Skin epidermis (tissue), 12 donors: ENCODE results near the gene RANBP17.
"Not testable (repeated sequence)": the region's sequence is repeated elsewhere in the genome, so short reads cannot be mapped to it uniquely, and the experiment has no call there.

Experiments used
- H3K27ac ChIP-seq, 21 experiments: fragments of 200-600 bp; sonication (generic) in 11 of 21; one replicate each; pipeline ENCODE4 v1.5.0; 2020; ENCODE audit warnings: mild to moderate bottlenecking in 3 of 21, inconsistent platforms in 2 of 21, moderate library complexity in 2 of 21
- H3K4me3 ChIP-seq, 7 experiments: fragments of 200-600 bp; sonication (generic) in 2 of 7; one replicate each; pipeline ENCODE4 v1.5.0; 2020; ENCODE audit warnings: inconsistent platforms in 2 of 7, mild to moderate bottlenecking in 2 of 7, moderate library complexity in 1 of 7

Gene RANBP17

DNA sequence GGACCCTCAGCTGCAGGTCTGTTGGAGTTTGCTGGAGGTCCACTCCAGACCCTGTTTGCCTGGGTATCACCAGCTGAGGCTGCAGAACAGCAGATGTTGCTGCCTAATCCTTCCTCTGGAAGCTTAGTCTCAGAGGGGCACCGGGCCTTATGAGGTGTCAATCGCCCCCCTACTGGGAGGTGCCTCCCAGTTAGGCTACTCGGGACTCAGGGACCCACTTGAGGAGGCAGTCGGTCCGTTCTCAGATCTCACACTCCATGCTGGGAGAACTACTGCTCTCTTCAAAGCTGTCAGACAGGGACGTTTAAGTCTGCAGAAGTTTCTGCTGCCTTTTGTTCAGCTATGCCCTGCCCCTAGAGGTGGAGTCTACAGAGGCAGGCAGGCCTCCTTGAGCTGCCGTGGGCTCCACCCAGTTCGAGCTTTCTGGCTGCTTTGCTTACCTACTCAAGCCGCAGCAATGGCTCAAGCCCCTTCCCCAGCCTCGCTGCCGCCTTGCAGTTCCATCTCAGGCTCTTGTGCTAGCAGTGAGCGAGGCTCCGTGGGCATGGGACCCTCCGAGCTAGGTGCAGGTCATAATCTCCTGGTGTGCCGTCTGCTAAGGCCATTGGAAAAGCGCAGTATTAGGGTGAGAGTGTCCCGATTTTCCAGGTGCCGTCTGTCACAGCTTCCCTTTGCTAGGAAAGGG is 73.9 kb downstream of the RANBP17 start:
- H3K4me3 ChIP-seq, H3K27ac ChIP-seq: not testable (repeated sequence)

DNA sequence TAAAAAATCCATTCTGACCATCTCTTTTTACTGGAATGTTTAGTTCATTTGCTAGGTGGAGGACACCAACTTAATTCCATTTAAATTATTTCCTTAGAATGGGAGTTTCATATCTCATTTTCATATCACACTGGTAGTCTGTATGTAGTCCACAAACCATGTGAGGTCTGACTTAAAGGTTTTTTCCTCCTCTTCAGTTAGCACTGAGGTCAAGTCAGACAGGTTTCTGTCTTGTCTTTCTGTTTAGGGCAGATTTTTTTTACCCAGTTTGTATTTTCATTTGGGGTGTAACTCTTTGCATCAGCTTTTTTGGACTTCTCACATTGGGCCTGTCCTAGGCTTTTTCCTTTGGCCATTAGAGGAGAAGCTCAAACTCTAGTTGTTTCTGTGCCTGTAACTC is 75.3 kb downstream of the RANBP17 start:
- no peak overlapping the region for H3K4me3 ChIP-seq
- no peak overlapping the region for H3K27ac ChIP-seq

DNA sequence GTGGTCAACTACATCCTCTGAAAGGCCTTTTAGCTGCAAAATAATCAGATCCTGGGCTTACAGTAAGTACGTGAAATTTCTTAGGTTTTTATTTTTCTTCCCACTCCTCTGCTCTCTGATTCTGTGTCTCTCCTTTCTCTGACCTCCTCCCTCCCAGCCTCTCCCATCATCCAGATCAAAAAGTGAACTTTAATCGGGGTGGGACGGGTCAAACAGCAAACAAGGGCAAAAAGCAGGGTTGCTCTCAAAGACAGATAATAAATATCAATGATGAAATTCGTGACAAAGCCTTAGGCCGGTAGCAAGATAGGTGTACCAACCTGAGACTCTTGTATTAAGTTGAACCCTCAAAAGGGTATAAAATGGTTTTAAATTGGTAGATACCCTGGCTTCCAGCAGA is 76.1 kb downstream of the RANBP17 start:
- Histone ChIP-seq H3K4me3 (no peak overlapping the region), H3K27ac (no peak overlapping the region)

DNA sequence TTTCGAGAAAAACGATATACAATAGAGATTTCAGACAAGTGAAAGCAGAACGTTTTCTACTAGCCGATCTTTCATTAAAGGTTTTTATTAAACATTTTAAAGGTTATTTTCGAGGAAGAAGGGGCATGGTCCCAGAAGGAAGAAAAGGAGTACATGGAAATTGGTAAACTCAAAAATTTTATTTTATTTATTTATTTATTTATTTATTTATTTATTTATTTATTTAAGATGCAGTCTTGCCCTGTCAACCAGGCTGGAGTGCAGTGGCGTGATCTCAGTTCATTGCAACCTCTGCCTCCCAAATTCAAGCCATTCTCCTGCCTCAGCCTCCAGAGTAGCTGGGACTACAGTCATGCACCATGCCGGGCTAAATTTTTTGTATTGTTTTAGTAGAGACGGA is 77.4 kb downstream of the RANBP17 start:
- Histone ChIP-seq H3K4me3 (no peak overlapping the region), H3K27ac (no peak overlapping the region)

DNA sequence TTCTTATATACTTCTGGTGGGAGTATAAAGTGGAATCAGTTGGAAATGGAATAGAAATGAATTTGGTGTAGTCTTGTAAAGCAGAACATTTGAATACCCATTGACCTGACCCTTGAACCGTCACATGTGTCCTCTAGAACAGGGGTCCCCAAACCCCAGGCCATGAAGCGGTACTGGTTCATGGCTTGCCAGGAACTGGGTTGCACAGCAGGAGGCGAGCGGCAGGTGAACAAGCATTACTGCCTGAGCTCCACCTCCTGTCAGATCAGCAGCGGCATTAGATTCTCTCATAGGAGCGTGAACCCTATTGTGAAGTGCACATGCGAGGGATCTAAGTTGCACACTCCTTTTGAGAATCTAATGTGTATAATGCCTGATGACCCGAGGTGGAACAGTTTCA is 80.0 kb downstream of the RANBP17 start:
- Histone ChIP-seq H3K4me3 (no peak overlapping the region), H3K27ac (no peak overlapping the region)

DNA sequence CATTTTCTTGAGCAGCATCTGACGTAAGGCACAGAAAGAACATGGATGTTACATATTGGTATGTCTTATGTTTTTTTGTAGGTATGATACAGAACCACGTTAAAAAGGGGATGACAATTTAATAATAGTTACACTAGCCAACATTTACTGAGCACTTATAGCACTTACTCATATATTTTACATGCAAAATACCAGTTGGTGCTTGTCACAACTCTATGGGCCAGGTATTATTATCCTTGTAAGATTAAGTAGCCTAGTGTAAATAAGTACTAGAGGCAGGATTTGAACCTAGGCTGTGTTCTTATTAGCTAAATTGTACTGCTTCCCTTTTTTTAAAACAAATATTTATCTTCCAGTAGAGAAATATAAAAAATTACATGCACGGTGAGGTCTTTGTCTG is 83.5 kb downstream of the RANBP17 start:
- H3K27ac ChIP-seq: no peak overlapping the region
- no peak overlapping the region for H3K4me3 ChIP-seq

DNA sequence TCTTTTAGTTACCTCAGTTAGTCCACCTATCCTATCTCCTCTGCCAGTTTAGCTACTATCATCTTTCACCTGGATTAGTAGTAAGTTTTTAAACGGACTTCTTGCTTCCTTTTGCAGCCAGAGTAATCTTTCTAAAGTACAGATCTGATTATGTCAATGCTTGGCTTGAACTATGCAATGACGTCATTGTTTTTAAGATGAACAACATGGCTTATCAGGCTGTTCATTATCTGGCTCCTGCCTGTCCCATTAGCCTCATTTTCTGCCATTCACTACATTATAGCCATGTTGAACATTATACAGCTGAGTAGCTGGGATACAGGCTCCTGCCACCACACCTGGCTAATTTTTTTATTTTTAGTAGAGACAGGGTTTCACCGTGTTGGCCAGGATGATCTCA is 98.7 kb downstream of the RANBP17 start:
- Histone ChIP-seq H3K27ac (no peak overlapping the region), H3K4me3 (no peak overlapping the region)

DNA sequence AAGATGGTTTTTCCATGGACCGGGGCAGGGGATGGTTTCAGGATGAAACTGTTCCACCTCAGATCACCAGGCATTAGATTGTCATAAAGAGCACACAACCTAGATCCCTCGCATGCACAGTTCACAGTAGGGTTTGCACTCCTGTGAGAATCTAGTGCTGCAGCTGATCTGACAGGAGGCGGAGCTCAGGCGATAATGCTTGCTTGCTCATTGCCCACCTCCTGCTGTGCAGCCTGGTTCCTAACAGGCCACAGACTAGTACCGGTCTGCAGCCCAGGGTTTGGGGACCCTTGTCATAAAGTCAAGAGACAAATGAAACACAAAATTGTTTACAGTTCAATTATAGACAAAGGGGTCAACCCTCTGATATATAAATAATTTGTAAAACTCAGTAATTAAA is 101.7 kb downstream of the RANBP17 start:
- H3K4me3 ChIP-seq: no peak overlapping the region
- no peak overlapping the region for H3K27ac ChIP-seq

DNA sequence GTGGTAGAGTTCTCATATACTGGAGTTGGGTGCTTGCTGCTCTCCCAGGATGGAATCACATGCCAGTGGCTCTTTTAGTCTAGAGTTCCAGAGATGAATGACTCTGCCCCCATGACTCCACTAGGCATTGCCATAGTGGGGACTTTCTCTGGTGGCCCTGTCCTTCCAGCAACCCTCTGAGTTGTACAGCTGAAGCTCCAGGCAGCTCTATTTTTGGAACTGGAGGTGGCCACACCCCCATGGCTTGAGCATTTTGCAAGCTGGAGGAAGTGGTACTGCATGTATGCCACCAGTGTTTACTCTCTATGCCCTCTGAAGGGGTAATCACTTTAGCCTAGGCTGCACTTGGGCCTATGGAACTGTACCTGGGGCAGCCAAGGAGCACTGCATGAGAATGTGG is 112.6 kb downstream of the RANBP17 start:
- no peak overlapping the region for H3K27ac ChIP-seq

DNA sequence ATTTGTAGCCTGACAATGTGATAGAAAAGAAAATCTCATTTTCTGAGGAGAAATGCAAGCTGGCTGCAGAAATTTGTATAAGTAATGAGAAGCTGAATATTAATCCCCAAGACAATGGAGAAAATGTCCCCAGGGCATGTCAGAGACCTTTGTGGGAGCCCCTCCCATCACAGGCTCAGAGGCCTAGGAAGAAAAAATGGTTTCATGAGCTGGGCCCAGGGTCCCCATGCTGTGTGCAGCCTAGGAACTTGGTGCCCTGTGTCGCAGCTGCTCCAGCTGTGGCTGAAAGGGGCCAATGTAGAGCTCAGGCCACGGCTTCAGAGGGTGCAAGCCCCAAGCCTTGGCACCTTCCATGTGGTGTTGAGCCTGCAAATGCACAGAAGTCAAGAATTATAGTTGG is 118.4 kb downstream of the RANBP17 start:
- not testable (repeated sequence) for H3K27ac ChIP-seq, H3K4me3 ChIP-seq

More for the DNA sequence above, 112.6 kb downstream of the RANBP17 start:
- no peak overlapping the region for H3K4me3 ChIP-seq

DNA sequence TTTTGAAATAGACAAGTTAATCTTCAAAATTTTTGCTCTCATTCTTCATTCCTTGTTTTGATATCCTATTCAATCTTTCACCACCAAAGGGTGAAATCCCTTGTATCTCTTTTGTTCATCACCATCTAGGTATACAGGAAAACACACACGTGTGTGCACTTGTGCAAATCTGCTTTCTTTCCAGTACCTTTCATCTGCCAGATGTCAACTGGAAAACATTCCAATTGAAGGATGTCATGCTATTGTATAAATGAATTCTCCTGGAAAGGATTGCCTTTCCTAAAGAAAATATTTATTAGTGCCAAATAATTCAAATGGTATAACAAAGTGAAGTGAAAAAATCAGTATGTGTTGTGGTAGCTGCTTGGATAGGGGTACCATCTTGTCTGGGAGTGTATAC is 123.7 kb downstream of the RANBP17 start:
- H3K4me3 ChIP-seq: no peak overlapping the region
- H3K27ac ChIP-seq: no peak overlapping the region

DNA sequence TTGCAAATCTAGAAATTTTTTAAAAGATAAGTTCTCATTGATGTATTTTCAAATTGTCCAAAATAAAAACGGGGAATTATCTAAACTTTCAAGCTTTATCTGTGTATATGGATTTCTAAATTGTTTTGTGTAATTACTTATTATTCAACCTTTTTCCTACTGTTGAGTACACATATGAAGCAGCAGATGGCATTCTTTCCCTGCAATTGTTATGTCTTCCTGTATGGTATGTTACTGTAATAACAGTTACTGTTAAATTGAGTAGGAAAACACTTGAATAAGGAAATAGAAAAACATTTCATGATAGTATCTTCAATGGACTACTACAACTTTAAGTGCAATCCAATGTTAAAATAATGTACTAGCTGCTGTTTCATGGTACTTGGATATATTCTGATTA is 124.8 kb downstream of the RANBP17 start:
- Histone ChIP-seq H3K4me3 (no peak overlapping the region), H3K27ac (no peak overlapping the region)

DNA sequence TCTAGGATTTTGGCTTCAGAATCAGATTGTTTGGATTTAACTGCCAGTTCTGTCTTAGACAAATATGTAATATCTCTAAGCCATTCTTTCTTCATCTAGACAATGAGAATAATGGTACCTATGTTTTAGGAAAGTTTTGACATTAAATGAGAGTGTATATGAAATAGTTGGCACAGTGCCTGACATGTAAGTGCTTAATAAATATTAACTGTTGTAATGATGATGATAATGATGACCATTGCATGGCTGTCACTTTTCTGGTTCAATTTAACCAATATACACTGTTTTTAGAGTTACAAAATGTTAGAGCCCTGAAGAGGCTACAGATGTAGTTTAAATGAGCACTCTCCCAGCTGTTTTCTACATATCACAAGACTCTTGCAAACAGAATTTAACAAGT is 131.7 kb downstream of the RANBP17 start:
- H3K4me3 ChIP-seq: no peak overlapping the region

DNA sequence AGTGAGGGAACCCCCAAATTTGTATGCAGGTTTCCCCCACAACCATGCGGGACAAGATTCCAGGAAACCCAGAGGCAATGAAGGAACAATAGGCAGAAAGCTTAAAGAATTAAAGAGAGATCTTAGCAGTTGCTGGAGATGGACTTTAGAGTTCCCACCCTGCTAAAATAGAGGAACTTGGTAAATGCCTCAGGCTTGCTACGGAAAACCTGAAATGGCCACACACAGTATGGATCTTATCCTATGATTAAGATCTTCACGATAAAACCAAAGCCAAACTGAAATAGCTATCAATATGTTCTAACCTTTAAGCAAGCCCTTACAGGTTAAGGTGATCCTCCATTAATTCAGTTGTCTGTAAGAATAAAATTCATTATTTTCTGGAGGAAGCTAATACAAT is 148.3 kb downstream of the RANBP17 start:
- H3K4me3 ChIP-seq: no peak overlapping the region
- no peak overlapping the region for H3K27ac ChIP-seq

More for the DNA sequence above, 131.7 kb downstream of the RANBP17 start:
- no peak overlapping the region for H3K27ac ChIP-seq

DNA sequence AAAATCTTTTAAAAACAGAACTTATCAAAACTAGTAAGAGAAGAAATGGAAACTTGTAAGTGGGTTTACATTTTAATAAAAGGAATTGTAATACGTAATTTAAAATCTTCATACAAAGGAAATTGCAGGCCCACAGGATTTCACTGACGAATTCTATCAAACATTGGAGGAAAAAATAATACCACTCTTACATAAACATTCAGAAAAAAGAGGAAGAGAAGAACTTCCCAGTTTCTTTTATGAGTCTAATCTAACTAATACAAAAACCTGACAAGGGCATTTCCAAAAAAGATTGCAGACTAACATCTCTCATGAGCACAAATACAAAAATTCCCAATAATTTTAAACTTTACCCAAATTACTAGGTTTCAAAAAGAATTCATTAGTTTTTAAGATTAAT is 149.0 kb downstream of the RANBP17 start:
- H3K4me3 ChIP-seq: no peak overlapping the region
- no peak overlapping the region for H3K27ac ChIP-seq

DNA sequence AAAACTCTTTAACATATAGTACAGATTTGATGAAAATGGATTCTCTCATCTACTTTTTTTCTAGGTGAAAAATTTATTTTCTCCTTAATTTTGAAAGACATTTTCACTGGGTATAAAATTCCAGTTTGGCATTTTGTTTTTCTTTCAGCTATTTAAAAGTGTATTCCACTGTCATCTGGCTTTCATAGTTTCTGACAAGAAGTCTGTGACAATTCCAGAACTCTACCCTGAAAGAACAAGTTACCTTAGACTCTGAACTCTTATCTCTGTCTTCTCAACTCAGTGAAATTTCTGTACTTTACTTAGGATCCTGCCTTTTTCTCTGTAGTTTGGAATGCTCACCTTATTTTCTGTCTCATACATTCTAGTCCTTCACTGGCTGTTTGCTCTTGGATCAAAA is 161.7 kb downstream of the RANBP17 start:
- no peak overlapping the region for H3K4me3 ChIP-seq
- H3K27ac ChIP-seq: no peak overlapping the region

DNA sequence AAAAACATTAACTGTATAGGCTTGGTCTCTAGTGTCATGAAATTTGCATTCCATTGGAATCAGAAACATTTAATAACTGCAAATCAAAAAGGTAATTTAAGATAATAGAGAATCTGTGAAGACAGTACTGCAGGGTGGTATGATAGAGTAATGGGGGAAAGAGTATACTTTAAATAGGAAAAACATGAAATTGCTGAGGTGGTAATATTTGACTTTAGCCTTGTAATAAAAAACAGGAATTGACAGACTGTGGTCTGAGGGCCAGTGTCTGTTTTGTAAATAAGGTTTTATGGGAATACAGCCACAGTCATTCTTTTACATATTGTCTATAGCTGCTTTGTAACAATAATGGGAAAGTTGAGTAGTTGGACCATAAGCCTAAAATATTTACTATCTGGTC is 162.3 kb downstream of the RANBP17 start:
- no peak overlapping the region for H3K27ac ChIP-seq
- no peak overlapping the region for H3K4me3 ChIP-seq

DNA sequence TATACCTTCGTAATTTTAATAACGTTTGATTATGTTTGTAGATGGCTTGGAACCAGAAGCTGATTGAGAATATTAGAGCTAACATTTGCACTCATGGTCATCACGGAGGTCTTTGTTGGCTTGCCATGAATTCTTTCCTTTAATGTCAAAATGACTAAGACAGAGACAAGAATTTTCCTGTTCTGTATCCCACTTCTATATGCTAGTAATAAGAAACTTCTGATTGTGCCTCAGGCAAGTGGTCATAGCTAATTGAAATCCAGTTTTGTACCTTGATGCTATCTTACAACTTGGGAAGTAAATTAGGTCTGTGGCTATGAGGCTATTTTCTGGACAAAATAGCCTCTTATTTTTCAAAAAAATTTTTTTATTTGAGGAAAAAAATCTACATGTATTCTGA is 167.6 kb downstream of the RANBP17 start:
- no peak overlapping the region for H3K4me3 ChIP-seq

DNA sequence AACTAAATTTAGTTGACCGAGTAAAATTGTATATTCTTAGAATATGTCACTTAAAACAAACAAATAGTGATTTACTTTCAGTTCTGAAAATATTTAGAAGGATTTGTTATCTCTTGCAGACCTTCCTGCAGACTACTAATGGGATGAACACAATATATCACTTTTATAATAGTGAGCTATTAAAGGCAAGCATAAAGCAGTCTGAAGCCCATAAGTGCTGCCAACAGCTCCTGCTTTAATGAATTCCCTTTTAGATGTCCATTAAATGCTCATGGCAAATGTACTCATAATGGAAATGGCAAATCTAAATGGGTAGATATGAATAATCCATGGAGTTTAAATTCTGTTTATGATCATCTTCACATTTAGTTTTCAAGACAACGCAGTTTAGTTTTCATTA is 170.2 kb downstream of the RANBP17 start:
- H3K4me3 ChIP-seq: no peak overlapping the region
- H3K27ac ChIP-seq: no peak overlapping the region

More for the DNA sequence above, 167.6 kb downstream of the RANBP17 start:
- H3K27ac ChIP-seq: no peak overlapping the region

DNA sequence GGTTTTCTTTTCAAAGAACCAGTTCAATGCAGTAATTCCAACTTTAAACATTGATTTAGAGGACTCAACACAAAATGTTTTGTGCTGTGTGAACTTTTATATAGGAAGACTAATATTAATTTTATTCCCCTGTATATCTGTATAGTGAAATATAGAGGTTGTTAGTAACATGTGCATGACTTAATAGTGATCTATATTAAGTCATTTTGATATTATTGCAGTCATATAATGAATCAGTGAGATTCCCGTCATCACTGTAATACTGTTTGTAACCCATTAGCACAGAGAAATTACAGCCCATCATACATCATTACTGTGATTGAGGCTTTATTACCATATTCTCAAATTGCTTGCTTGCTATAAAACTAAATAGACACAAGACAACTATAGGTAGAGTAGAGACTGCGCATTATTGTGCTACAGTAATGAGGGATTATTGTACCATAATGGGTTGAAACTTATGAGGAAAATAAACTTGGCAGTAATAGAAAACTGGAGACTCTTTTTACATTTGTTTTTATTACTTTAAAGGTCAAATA is 170.7 kb downstream of the RANBP17 start:
- Histone ChIP-seq H3K4me3 (no peak overlapping the region), H3K27ac (no peak overlapping the region)

DNA sequence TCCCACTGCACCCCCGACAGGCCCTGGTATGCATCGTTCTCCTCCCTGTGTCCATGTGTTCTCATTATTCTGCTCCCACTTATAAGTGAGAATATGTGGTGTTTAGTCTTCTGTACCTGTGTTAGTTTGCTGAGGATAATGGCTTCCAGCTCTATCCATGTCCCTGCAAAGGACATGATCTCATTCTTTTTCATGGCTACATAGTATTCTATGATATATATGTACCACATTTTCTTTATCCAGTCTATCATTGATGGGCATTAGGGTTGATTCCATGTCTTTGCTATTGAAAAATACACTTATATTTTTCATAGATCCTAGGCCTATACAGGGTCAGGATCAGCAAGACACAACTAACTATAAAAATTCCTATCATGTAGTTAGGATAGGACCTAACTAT is 180.1 kb downstream of the RANBP17 start:
- not testable (repeated sequence) for H3K4me3 ChIP-seq, H3K27ac ChIP-seq

DNA sequence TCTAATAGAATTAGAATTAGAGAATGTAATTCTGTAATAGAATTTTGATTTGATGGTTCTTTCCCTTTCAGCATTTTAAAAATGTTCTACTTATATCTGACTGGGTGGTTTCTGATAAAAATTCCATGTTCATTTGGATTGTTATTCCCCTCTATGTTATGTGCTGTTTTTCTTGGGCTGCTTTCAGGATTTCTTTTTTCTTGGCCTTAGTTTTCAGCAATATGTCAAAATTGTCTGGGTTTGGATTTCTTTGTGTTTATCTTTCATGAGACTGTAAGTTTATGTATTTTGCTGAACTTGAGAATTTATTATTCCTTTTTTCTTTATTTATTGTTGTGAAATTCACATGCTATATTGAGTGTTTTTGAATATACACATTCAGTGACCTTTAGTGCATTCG is 189.1 kb downstream of the RANBP17 start:
- no peak overlapping the region for H3K27ac ChIP-seq
- no peak overlapping the region for H3K4me3 ChIP-seq
